GM10847 (cell line): ENCODE measurements around the gene ANXA2.

Experiments
- POLR2A ChIP-seq: IDR thresholded peaks from 2 replicates; pipeline ENCODE4 v1.6.1; 2011; ENCODE audit not compliant: insufficient read length; ENCODE audit errors: extremely low read depth

Gene ANXA2

GRCh38 chr15:60344461-60344860 lies 53.3 kb downstream of the ANXA2 start:
- TF ChIP-seq POLR2A = no peak

DNA sequence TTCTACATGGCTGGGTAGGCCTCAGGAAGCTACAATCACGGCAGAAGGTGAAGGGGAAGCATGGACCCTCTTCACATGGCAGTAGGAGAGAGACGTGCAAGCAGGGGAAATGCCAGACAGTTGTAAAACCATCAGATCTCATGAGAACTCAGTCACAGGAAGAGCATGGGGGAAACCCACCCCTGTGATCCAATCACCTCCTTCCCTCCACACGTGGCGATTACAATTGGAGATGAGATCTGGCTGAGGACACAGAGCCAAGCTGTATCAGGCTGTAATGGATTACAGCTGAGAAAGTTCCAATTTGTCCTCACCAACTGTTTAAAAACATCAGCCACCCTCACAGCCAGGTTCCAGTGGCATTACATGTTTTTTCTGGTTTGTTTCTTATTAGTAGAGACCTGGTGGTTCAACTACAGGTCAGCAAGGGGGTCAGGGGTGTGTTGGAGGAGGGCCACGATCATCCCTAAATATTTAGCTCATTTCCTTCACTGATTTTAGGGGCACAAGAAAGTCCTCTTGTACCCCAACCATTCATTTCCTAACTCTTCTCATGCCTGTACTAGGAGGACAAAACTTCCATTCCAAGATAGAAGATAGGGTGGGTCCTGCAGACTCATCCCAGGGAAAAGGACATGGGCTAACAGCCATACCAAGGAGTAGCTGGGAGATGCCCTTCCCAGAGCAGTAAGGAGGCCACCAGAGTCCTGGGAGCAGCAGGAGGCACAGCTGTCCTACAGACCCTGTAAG lies 54.4 kb downstream of the ANXA2 start:
- TF ChIP-seq POLR2A = no peak

DNA sequence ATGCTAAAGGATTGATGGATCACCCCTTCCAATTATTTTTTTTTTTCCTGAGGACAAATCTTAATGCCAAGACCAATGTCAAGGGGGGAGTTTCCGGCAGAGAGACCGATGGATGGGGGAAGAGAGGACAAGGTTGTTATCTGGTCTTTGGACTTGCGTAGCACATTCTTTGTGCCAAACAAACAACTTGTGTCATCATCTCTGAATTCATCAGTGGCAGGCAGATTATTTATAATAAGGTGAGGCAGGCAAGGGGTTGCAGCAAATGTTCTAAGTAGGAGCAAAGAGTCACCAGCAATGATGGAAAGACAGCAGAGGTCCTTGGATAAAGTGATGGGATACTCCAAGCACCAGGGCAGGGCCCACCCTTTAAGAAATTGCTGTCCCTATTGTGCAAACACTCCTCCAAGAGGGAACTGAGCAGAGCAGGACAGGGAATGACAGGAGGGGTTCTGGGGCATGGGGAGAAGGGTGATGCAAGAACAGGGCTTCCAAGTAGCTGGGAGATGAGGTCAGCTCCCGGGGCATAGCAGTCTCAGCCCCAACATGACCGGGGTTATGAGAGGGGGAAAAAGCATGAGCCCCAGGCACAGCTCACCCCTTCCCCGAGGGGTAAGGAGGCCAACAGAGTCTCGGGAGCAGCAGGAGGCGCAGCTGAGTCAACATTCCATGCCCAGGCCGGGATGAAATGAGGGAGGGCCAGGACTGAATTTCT lies 57.4 kb downstream of the ANXA2 start:
- no peak for TF ChIP-seq POLR2A

DNA sequence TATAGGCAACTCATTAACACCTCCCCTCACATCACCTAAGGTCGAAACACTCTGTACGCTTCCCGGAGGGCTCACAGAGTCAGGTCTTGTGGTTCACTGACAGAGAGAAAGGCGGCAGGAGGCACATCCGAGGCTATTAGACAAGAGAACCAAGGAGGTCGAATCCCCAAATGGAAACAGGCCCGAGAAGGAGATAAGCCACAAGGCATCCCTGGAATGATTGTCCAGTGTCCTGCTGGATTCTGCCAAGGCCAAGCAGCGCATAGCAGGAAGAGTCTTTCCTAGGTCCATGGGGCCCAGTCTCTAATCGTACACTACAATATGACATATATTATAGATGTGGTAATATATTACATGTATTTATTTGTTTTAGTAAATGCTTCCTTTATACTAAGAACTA lies 58.5 kb downstream of the ANXA2 start:
- TF ChIP-seq POLR2A = no peak

DNA sequence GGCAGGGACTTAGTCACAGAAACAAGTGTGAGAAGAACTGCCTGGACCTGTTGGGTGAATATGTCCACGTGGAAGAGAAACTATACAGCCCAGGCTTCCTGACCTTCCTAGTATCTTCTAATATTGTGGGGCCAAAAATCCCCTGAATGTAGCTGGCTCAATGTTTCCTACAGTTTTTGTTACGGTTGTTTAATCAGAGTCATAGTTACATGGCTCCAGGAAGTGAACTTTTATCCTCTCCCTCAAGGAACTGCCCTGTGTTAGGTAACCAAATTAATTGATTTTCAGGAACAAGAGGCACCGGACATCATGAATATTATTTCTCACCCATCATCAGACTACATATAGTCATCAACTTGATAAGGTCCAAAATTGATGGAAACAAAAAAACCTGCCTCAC lies 59.0 kb downstream of the ANXA2 start:
- TF ChIP-seq POLR2A = no peak

- no peak for TF ChIP-seq POLR2A
Observed at GRCh38 chr15:60337076-60337475, 60.7 kb downstream of the ANXA2 start.

- TF ChIP-seq POLR2A = no peak
Observed at GRCh38 chr15:60328852-60329443, 68.8 kb downstream of the ANXA2 start.

DNA sequence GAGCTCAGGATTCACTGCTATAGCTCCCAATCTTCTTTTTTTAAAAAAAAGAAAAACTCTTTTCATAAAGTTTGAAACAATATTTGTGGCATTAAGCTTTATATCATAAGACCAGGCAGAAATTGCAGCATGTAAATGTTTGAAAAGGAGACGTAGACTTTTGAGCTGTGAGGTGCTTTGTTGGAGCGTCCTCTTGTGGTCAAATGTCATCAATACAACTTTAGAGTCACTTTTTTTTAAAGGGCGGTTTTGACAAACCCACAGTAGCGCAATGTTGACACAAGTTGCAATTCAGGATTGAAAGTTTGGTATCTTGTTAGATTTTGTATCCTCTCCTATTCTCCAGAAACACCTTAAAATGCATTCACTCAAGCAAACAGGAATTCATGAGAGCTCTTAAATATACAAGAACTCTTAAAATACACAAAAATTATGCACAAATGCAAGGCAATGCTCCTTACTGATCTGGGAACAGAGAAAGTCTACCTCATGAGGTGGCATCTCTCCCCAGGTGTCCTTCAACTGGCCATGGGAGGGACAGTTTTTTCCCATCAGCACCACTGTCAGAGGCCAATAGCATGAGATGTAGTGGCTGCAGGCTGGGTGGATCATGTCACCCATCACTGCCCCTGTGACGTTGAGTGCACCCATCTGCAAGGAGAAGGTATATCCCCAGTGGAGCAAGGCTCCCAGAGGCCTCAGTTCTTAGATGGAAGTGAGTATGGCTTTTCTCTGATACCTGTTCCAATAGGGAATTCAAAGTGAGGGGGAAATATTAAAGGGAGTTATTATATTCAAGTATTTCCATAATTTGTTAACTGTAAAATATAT lies 70.7 kb downstream of the ANXA2 start:
- no peak for TF ChIP-seq POLR2A

DNA sequence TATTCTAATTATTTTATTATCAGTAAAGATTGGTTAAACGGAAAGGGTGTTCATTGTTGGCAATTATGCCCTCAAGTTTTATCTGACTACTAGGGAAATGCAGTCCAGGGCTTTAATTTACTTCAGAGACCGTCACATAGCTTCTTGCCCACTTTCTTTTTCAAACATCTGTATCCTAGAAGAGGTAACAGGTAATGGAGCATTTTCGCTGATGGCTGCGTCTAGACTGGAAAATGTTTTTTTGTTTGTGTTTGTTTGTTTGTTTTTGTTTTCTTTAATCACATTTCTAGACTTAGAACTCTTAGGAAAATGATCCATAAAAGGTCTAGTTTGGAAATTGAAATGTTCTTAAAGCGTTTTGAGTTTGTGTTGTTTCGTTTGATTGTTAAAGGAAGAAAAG lies 71.4 kb downstream of the ANXA2 start:
- no peak for TF ChIP-seq POLR2A

DNA sequence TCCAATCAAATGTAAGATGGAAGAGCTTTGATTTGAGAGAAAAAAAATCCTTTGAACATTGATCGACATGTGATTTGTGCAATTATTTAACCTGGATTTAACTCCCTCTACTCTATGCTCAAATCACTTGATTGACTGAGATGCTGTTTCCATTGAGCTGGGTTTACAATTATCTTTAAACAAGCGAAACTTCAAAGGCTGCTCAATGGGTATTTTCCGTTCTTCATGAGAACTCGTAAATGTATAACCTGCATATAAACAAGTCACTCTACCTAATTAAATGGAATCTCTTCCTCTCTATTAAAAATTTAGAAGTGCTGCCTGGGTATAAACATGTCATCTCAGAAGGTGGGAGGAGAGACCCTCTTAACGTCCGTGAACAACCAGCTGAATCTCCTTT lies 71.9 kb downstream of the ANXA2 start:
- no peak for TF ChIP-seq POLR2A

- no peak for TF ChIP-seq POLR2A
Observed at GRCh38 chr15:60324706-60325438, 72.9 kb downstream of the ANXA2 start.

DNA sequence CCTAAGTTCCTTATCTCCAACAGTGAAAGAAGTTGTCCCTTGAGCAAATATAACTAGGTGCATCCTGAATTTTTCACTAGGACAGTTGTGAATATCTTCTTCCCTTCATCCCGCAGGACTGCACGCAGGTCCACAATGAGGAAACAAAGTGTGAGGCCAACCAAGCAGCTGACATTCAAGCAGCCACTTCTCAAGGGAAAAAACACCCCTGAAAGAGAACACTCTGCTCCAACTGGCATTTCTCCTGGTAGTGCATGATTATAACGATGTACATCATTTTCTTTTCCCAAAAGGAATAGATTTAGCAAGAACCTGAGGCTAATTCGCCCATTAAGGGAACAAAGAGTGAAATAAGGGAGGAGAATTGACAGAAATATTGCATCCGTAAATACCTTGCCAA lies 74.5 kb downstream of the ANXA2 start:
- no peak for TF ChIP-seq POLR2A

DNA sequence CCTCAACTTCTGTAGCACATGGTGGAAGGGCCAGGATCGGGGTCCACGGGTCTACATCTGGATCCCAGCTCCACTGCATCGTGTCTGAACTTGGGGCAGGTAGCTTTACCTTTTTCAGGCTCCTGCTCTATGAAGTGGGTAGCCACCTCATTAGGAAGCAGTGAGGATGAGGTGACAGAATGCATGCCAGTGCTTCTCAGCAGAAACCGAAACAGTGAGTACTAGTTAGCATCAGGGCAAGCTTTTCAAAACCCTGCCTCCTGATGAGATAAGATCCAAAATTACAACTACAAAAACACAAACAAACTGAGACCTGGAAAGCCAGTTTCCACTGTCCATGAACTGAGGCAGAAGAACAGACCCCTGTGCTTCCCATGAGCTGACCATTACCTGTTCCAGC lies 77.4 kb downstream of the ANXA2 start:
- no peak for TF ChIP-seq POLR2A

DNA sequence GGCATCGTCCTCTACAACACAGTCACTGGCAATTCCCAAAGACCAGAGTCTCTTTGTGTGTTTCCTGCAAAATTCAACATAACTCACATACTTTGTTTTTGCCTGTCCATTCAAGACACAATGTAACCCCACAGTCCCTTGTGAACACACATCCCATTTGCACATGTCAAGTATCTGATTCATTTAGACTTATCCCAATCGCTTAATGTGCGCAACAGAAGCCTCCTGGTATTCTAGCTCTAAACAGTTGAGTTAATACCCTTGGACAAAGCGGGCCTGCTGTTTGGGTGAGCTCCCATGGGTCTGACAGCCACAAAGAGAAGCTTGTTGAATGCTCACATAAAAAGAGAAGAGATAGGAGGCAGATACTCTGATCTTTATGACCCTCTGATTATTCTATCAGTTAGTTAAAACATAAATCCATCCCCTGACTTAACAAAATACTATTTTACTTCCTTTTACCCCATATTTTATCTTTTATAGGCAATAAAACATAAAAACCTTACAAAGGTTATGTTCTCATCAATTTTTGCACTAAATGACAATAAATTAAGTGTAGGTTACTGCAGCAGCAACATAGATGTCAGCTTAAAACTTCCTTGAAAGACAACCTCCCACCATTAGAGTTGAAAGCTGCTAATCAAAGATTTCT lies 79.4 kb downstream of the ANXA2 start:
- TF ChIP-seq POLR2A = no peak
